T-helper 22 cell (primary cell): ENCODE results near the gene LZTR1.
A peak's percentile ranks its signal among the peaks of the same experiment; 100 is the strongest.
"Not testable (repeated sequence)": the region's sequence is repeated elsewhere in the genome, so short reads cannot be mapped to it uniquely, and the experiment has no call there.

ENCODE experiments used
- DNase-seq: peaks from one replicate; pipeline ENCODE4 v3.0.0-alpha.2; 2020; ENCODE audit warnings: low read depth

Gene LZTR1

GRCh38 chr22:20996598-20997535 is 14.8 kb downstream of the LZTR1 start:
- DNase-seq: no peak

- DNase-seq: no peak
Observed at GRCh38 chr22:20997536-20998257, 15.6 kb downstream of the LZTR1 start.

GRCh38 chr22:20998411-20999336 is 16.6 kb downstream of the LZTR1 start:
- DNase-seq: no peak

- DNase-seq: no peak
Observed at GRCh38 chr22:20999350-21000206, 17.5 kb downstream of the LZTR1 start.

GRCh38 chr22:21000207-21000986 is 18.3 kb downstream of the LZTR1 start:
- no peak for DNase-seq

GRCh38 chr22:21000987-21001600 is 19.0 kb downstream of the LZTR1 start:
- DNase-seq: no peak

- DNase-seq: peak; percentile 94
Observed at GRCh38 chr22:21001601-21002325, 19.7 kb downstream of the LZTR1 start, which contains the start of gene THAP7. THAP7 (minus strand) TSS chr22:21002118; CDS start chr22:21001911, 207 bp downstream.

GRCh38 chr22:21003782-21004181 is 21.7 kb downstream of the LZTR1 start:
- no peak for DNase-seq

- DNase-seq: not testable (repeated sequence)
Observed at GRCh38 chr22:21009208-21009607, 27.1 kb downstream of the LZTR1 start.

GRCh38 chr22:21009638-21010425 is 27.7 kb downstream of the LZTR1 start:
- DNase-seq: no peak

- no peak for DNase-seq
Observed at GRCh38 chr22:21010426-21011113, 28.5 kb downstream of the LZTR1 start.

GRCh38 chr22:21012446-21013407 is 30.6 kb downstream of the LZTR1 start:
- DNase-seq: no peak

- DNase-seq: no peak
Observed at GRCh38 chr22:21013657-21014201, 31.6 kb downstream of the LZTR1 start.

GRCh38 chr22:21014202-21014725 is 32.2 kb downstream of the LZTR1 start:
- peak; percentile 79 for DNase-seq

GRCh38 chr22:21014726-21015465 is 32.8 kb downstream of the LZTR1 start, which contains the start of gene P2RX6:
P2RX6 (plus strand) TSS chr22:21015165; CDS start chr22:21015175, 10 bp downstream.
- DNase-seq: no peak
